Measurements from ENCODE around the gene GFOD1. TPM values are rescaled to one million over a fixed set of nuclear protein-coding genes. Genes with fewer than 3 reads are reported as not detected.

The GFOD1 gene
- polyA plus RNA-seq, 1 donor from 2014 or later = 7.0 TPM

- no peaks in the 10 kb centered on the region for H3K9me3 ChIP-seq (ENCODE audit: low read length)
- H3K36me3 ChIP-seq (ENCODE audit: insufficient read depth, low read length) = no peaks in the 10 kb centered on the region
- TF ChIP-seq TAF1 (IDR thresholded peaks at IDR 0.05; ENCODE audit: low read depth) (no peak), RAD21 (conservative IDR thresholded peaks at IDR 0.05) (no peak), EZH2 (IDR thresholded peaks at IDR 0.05; ENCODE audit: borderline replicate concordance, insufficient read depth, low read length, poor library complexity, severe bottlenecking) (no peak), SMC3 (conservative IDR thresholded peaks at IDR 0.05; ENCODE audit: poor library complexity) (no peak), MXI1 (conservative IDR thresholded peaks at IDR 0.05; ENCODE audit: poor library complexity, severe bottlenecking) (no peak), REST (IDR thresholded peaks at IDR 0.05; ENCODE audit: borderline replicate concordance) (peak; percentile 69)
- no peak overlapping the region for H3K9ac ChIP-seq (ENCODE audit: low read length)
- H3K79me2 ChIP-seq (replicated peaks; ENCODE audit: insufficient read depth, low read length) = no peaks in the 10 kb centered on the region
- H3F3A ChIP-seq (ENCODE audit: insufficient read depth, low read length, poor library complexity, severe bottlenecking) = no peaks in the 10 kb centered on the region
- H3K27me3 ChIP-seq (ENCODE audit: insufficient read depth, low read depth, low read length) = no peaks in the 10 kb centered on the region
- no peak overlapping the region for H3K4me3 ChIP-seq (ENCODE audit: low read length)
- no peaks in the 10 kb centered on the region for H3K9me2 ChIP-seq (ENCODE audit: insufficient read depth, low read length)
- peak overlapping the region; percentile 8 for H3K27ac ChIP-seq (ENCODE audit: low read length)
- H4K20me1 ChIP-seq (ENCODE audit: insufficient read depth) = no peaks in the 10 kb centered on the region
- H3K4me2 ChIP-seq (ENCODE audit: low read length) = no peak overlapping the region
- H2AFZ ChIP-seq (ENCODE audit: low read depth, low read length) = peak overlapping the region; percentile 17
These were observed 64.6 kb downstream of the GFOD1 start for GRCh38 chr6:13422681-13423221.

GRCh38 chr6:13421425-13422059, 65.9 kb downstream of the GFOD1 start:
- Histone ChIP-seq H4K20me1 (ENCODE audit: insufficient read depth) (no peaks in the 10 kb centered on the region), H3K27me3 (ENCODE audit: insufficient read depth, low read depth, low read length) (no peaks in the 10 kb centered on the region), H3K9me2 (ENCODE audit: insufficient read depth, low read length) (no peaks in the 10 kb centered on the region), H3K9ac (ENCODE audit: low read length) (no peak overlapping the region), H2AFZ (ENCODE audit: low read depth, low read length) (no peak overlapping the region), H3K27ac (ENCODE audit: low read length) (no peak overlapping the region), H3K79me2 (replicated peaks; ENCODE audit: insufficient read depth, low read length) (no peaks in the 10 kb centered on the region), H3K4me3 (ENCODE audit: low read length) (no peak overlapping the region), H3K4me2 (ENCODE audit: low read length) (no peak overlapping the region), H3K36me3 (ENCODE audit: insufficient read depth, low read length) (no peaks in the 10 kb centered on the region), H3F3A (ENCODE audit: insufficient read depth, low read length, poor library complexity, severe bottlenecking) (no peaks in the 10 kb centered on the region), H3K9me3 (ENCODE audit: low read length) (no peaks in the 10 kb centered on the region)
- TF ChIP-seq TAF1 (IDR thresholded peaks at IDR 0.05; ENCODE audit: low read depth) (no peak), REST (IDR thresholded peaks at IDR 0.05; ENCODE audit: borderline replicate concordance) (no peak), MXI1 (conservative IDR thresholded peaks at IDR 0.05; ENCODE audit: poor library complexity, severe bottlenecking) (no peak), SMC3 (conservative IDR thresholded peaks at IDR 0.05; ENCODE audit: poor library complexity) (no peak), RAD21 (conservative IDR thresholded peaks at IDR 0.05) (no peak), EP300 (conservative IDR thresholded peaks at IDR 0.05; ENCODE audit: poor library complexity, severe bottlenecking) (no peak), POLR2AphosphoS5 (IDR thresholded peaks at IDR 0.05) (no peak), EZH2 (IDR thresholded peaks at IDR 0.05; ENCODE audit: borderline replicate concordance, insufficient read depth, low read length, poor library complexity, severe bottlenecking) (no peak)
- TF ChIP-seq, protein P1, sequence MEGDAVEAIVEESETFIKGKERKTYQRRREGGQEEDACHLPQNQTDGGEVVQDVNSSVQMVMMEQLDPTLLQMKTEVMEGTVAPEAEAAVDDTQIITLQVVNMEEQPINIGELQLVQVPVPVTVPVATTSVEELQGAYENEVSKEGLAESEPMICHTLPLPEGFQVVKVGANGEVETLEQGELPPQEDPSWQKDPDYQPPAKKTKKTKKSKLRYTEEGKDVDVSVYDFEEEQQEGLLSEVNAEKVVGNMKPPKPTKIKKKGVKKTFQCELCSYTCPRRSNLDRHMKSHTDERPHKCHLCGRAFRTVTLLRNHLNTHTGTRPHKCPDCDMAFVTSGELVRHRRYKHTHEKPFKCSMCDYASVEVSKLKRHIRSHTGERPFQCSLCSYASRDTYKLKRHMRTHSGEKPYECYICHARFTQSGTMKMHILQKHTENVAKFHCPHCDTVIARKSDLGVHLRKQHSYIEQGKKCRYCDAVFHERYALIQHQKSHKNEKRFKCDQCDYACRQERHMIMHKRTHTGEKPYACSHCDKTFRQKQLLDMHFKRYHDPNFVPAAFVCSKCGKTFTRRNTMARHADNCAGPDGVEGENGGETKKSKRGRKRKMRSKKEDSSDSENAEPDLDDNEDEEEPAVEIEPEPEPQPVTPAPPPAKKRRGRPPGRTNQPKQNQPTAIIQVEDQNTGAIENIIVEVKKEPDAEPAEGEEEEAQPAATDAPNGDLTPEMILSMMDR (IDR thresholded peaks at IDR 0.05; ENCODE audit: poor library complexity, severe bottlenecking) = no peak
